ENCODE results near the gene TAAR8.
"Not testable (repeated sequence)": the region's sequence is repeated elsewhere in the genome, so short reads cannot be mapped to it uniquely, and the experiment has no call there.

TAAR8 gene

DNA sequence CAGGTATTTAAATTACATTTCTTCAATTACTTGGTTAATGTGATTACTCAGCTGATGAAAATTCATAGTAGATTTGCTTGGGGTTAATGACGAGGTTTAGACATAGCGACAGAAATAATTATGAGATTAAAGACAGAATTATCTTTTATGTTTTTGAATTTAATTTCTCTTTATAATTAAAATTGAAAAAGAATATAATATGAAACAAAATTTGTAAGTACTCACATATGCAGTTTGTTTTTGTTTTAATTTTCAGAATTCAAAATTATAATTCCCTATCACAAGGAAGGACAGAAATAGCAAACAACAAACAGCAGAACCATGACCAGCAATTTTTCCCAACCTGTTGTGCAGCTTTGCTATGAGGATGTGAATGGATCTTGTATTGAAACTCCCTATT, at the start of gene TAAR8:
TSS of gene TAAR8 (plus strand) at position 301 of the 400 bp plus-strand sequence. CDS start at position 322, 21 bp downstream.
- DNase-seq, result no peak

DNA sequence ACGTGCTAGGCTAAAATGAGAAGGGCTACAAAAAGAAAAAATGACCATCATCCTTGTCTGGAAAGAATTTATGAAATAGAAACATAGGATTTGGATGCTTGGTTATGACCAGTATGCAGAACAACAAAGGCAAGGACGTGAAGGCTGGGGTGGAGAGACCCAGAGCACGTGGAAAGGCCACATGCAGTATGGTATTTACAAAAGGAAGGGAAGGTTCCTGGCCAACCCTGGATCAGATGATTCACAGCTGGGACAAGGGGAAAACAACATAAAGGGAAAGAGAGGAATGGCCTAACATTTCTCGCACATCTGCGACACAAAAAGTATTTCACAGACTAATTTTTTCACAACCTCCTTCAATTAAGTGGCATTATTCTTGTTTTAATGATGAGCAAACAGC, 47.7 kb upstream of the TAAR8 start:
- DNase-seq, result no peak

GRCh38 chr6:132505158-132505557, 47.3 kb upstream of the TAAR8 start:
- no peak for DNase-seq

GRCh38 chr6:132506461-132506860, 46.0 kb upstream of the TAAR8 start:
- no peak for DNase-seq

GRCh38 chr6:132506869-132507808, 45.3 kb upstream of the TAAR8 start:
- no peak for DNase-seq

GRCh38 chr6:132511210-132511830, 41.2 kb upstream of the TAAR8 start:
- no peak for DNase-seq

DNA sequence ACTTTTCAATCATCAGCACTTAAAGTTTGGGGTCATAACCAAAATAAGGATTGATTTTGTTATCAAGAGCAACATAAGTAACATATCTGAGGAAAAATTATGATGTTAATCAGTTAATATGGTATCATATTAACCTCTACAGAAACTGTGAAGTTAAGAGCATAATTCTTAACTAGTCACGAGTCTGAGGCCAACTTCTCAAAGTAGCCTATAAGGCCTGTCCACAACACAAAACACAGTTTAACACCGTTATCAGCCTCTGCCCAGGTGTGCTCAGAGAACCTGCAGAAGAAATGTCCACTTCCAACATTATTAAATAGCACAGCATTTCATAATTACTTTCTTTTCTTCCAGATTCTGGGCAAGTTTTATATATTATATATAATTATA, 40.6 kb upstream of the TAAR8 start:
- DNase-seq, result no peak

DNA sequence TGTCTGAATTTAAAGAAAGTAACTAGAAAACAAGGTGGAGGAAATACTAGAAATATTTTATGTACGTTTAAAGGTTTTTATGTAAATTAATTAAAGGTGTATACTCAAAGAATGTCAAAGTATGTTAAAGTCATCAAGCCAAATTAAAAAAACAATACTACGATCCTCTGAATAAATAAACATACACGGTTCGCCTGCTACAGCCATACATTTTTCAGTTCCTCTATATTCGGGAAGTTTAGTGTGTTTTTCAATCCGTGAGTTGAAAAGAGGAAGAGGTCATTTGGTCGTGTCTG, 40.2 kb upstream of the TAAR8 start:
- no peak for DNase-seq

DNA sequence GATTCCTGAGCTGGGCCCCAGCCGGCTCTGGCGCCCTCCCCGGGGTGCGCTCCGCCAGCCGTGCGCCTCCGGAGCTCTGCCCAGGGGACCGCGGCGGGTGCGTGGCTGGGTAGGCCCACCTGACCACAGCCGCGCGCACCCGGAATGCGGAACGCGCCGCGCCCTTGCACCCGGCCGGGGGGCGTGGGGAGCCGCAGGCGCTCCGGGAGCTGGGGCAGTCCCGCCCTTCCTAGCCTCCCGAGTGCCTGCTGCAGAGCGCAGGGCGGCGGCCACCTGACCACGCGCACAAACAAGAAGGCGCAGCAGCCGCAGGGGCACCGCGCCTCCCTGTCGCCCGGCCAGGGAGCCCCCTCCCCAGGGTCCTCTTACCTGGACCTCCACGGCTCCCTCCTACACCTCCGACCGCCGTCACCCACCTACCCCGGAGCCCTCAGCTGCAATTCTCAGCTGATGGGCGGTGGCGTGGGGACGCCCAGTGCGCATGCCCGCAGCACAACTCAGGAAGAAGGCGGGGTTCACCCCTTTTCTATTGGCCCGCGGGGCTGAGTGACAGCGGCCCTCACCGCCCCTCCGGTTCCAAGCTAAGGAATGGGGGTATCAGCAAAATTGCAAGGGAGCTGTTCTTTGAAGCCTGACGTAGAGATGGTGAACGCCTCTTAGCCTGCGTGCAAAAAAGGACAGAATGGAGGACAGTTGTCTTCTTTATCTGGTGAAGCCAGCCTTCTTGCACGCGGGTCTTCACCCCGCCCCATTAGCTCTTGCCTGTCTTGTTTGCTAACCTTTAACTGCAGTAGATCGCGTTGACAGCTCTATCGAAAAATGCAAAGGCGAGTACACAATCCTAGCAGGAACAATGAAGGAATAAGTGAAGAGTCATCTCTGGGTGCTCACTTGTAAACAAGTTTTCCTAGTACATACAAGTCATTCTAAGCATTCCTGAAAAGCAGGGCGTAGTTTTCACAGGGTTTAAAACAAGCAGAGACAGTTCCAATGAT, 39.5 kb upstream of the TAAR8 start, which contains the start of gene STX7:
TSS of gene STX7 (minus strand) at position 479 of the 995 bp plus-strand sequence. CDS start 9,586 bp downstream, outside the sequence.
- peak; percentile 50 for DNase-seq

DNA sequence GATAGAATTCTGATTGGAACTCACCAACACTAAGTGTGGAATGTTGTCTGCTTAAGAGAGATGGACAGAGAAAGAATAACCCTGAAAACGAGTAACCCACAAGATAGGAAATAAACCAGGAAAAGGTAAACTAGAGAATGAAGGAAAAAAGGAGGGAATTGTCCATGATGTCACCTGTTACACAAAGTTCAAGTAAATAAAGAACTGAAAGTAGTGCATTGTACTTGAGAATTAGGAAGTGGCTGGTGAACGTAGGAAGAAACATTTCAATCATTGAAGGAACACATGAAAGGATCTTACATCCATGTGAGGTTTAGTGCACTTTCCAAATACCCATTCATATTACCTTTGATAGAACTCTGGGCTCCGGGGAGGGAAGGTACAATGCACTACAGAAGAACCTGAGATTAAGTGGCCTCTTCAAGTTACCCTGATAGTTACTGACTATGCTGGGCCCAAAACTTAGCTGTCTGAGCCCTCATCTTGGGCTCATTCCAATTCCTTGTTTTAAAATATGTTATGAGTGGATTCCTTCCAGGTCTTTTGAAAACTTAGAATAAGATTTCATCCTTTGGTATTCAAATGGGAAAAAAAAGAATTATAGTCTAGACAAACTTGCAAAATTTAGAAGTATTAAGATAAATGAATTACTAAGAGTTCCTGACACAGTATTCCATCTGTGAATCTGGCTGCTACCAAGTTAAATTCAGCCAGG, 38.5 kb upstream of the TAAR8 start:
- no peak for DNase-seq

DNA sequence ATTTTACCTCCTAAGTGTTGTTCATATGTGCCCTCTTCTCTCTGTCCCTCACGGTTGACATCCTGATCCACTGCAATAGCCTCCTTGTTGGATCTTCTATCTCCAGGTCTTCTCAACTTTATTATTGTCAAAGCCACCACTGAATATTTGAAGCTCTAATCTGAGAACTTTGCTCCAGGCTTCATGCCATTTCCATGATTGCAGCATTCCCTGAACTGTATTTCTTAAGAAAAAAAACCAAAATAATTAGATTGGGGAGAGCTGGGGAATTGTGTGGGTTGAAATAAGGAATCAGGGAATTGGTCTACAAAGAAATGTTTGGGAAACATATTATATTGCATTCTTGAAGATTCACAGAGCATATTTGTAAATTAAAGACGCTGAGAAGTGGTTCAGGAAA, 37.1 kb upstream of the TAAR8 start:
- no peak for DNase-seq

DNA sequence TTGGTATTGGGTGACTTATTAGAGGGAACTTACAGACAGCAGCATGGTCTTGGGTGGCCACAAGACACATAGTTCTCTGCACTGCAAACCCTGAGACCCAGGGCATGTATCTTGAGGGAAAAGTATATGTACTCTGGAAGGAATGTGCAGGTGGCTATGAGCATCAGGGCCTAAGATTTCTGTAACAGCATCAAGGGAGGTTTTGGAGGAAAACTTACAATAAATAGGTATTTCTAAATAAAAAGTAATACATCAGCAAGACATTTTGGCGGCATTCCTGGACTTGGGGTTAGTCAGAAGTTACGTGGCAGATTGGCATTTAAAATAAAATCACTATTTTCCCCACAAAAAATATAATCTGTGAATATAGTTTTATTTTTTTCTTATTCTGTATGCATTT, 31.5 kb upstream of the TAAR8 start:
- no peak for DNase-seq

- DNase-seq, result no peak
These were observed 27.8 kb upstream of the TAAR8 start for GRCh38 chr6:132524646-132525045.

DNA sequence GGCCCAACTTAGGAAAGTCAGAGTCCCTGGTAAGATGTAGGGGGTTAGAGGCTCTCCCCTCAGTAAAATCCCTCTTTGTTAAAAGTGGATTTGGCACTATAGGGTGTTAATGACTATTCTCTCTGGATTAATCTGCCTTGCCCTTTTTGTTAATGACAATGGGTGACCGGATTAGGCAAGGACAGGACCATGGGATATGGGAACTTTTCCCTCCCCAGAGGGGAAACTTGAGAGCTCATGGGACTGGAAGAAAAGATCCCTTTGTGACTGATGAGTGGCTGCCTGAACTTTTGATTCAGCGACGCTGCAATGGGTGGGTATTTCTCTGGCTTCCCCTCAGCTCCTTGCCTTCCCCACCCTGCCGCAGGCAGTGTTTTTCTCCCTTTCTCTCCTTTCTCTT, 26.6 kb upstream of the TAAR8 start:
- DNase-seq, result no peak

DNA sequence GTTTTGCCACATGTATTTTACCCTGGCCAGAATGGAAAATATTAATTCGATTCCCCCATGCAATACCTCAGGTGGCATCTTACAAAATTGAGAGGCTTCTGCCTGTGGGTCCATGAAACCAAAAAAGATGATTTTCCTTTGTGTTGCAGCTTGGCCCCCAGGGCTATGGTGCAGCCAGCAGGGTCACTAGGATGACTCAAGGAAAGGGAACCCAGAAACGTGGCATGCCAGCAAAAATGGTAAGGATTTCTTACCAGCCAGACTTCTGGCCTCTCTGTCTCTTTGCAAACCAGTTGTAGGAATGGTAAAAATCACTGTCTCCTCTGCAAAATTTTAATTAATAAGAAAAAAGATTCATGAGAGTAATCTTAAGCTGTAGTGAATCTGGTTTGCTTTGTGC, 26.0 kb upstream of the TAAR8 start:
- no peak for DNase-seq

- no peak for DNase-seq
These were observed 24.7 kb upstream of the TAAR8 start for GRCh38 chr6:132527791-132528190.

- no peak for DNase-seq
These were observed 22.0 kb upstream of the TAAR8 start for GRCh38 chr6:132530293-132530974.

- DNase-seq, result not testable (repeated sequence)
These were observed 17.9 kb upstream of the TAAR8 start for GRCh38 chr6:132534546-132534945.

- no peak for DNase-seq
These were observed 15.3 kb upstream of the TAAR8 start for GRCh38 chr6:132537145-132537544.

DNA sequence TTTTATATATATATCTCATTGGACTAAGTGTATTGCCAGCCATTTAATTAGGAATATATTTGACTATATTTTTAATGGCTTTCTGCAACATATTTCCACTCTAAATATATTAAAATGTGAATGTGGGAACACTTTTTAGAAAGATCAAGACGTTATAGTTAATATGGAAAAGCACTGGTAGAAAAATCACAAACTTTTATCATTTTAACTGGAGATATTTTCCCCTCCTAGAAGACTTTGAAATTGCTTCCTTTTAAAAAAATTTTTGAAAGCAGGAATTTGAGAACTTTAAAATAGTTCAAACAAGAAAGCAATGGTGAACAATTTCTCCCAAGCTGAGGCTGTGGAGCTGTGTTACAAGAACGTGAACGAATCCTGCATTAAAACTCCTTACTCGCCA, 14.5 kb upstream of the TAAR8 start, which contains the start of gene TAAR9:
TSS of gene TAAR9 (plus strand) at position 301 of the 400 bp plus-strand sequence. CDS start at position 314, 13 bp downstream.
- DNase-seq, result no peak

DNA sequence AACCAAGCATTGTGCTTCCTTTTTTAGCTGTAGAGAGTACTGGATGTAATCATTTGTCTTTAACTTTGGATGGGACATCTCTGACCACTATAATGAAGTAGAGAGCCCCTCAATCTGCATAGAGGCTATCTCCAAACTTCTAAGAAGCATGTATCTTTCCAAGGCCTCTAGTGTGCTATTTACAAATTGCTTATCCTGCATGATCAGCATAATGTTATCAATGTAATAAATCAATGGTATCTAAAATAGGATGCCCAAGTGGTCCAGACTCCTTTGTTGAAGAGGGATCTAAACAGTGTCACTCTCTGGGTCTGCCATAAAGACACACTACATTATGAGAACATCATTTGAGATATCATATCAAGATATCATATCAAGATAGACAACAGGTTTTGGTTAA, 7.6 kb upstream of the TAAR8 start:
- no peak for DNase-seq
